Stimulated activated CD8-positive, alpha-beta memory T cell treated with anti-CD3 and anti-CD28 coated beads, Interleukin-15, amount 100 ng/mL, for 24 hours (primary cell): ENCODE results near the gene RGL1.

Source experiments
- DNase-seq: peaks from one replicate; pipeline ENCODE4 v3.0.0-alpha.2; 2020; ENCODE audit warnings: low read depth

RGL1 gene

DNA sequence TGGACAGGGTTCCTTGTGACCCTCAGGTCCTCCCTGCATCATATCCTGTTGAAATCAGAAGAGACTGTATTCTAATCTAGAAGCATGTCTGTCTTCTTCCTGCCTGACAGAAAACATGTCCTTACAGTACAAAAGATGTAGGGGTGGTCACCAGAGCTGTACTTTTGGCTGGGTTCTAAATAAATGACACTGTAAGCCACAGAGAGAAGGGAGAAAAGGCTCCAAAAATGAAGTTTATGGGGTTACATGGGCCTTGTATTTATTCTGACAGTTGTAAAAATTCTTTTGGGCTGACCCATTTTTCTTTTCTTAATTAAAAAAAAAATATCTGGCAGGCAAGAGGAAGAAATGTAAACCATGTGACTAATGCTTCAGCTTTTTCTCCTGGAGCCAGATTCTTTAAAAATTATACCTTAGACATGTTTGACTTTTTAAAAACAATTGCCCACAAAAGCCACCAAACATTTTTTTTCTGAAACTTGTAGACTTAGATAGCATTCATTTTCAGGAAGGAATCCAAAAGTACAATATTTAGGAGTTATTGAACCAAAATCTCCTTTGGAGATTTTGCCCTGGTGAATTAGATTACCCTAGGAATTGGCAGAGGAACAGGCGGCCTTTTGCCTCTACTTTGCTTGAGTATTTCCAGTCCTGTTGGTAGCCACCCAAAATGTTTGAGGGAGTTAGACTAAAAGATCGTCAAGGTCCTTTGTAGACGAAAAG lies 17.1 kb downstream of the RGL1 start:
- DNase-seq: no peak

DNA sequence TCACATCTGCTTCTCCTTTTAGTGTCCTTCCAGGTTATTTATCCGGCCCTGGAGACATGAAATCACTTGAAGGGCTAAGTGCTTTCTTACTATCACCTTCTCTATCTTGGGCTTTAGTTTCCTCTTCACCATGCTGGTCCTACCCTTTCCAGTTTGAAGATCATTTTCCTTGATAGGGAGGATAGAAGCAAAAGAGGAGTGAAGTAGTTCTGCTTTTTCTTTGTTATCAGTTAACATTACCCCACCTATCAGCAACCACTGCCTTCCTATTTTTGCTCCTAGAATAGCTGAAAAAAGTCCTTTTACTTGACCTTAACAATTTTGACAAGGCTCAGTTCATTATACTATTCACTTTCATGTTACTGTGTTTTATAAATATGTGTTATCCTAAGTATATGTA lies 19.4 kb downstream of the RGL1 start:
- DNase-seq: no peak

DNA sequence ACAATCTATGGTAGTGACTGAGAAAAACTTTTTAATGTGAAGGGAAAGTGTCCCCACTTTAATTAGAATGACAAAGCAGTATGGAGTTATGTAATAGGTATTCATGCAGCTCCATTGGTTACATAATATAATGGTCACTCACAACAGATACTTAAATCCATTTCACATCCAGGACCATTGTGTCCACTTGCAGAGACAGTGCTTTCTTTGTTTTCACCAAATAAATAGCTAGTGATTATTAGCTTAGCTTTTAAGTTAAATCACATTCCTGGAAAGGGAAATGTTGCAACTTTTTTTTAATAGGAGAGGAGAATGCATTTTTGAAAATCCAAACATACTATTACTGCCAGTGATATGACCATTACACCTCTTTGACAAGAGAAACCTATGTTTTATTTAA lies 22.9 kb downstream of the RGL1 start:
- no peak for DNase-seq

DNA sequence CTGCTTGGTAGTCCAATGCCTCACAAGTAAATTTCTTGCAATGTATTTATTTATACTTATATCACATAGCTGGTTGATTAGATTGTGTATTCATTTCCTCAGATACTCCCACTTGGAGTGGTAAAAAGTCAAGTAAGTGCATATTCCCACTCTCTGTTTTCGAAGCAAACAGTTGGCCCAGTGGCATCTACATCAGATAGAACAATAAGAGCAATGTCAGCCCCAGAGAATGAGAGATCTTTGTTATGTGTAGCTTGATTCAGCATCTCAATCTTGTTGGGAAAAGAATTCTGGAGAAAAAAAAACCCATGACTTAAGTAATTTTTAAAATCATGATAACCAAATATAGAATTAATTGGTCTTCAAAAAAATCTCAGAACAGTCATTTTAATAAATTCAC lies 25.5 kb downstream of the RGL1 start:
- DNase-seq: no peak

DNA sequence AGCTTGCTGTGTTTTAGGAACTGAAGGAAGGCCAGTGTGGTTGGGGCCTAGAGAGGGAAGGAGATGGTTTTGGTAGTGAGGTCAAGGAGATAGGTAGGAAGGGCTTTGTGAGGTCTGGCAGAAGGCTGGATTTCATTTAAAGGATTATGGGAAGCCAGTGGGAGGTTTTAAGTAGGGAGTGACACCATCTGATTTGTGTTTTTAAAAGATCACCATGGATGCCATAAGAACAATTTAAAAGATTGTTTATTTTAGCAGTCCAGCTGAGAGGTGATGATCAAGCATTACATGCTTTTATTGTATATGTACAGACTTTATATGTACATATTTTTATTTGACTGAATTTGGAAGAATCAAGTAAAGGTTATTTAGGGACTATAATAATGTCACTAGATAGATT lies 26.4 kb downstream of the RGL1 start:
- DNase-seq: no peak

DNA sequence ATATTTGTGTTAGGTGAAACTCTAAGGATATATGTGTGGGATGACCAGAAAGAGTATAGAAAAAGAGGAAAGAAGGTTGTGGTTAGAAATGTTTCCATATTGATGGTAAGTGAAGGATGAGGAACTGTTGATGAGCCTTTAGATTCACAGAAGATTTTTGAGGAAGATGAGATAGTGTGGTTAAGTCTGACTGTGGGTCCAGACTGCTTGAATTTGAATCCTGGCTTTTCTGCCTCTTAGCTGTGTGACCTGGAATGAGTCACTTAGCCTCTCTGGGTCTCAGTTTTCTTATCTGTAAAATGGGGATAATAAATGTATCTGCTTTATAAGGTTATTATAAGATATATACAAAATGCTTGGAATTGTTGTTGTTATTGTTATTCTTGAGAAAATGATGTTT lies 27.5 kb downstream of the RGL1 start:
- DNase-seq: no peak

DNA sequence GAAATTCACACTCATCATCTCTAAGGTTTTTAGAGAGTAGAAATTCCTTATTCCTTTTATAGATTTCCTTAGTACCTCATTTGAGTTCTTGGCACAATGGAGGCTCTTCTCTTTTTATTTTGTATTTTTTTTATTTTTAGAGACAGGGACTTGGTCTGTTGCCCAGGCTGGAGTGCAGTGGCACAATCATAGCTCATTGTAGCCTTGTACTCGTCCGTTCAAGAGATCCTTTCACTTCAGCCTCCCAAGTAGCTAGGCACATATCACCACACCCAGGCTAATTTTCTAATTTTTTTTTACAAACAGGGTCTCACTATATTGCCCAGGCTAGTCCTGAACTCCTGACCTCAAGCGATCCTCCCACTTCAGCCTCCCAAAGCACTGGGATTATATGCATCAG lies 29.6 kb downstream of the RGL1 start:
- no peak for DNase-seq

DNA sequence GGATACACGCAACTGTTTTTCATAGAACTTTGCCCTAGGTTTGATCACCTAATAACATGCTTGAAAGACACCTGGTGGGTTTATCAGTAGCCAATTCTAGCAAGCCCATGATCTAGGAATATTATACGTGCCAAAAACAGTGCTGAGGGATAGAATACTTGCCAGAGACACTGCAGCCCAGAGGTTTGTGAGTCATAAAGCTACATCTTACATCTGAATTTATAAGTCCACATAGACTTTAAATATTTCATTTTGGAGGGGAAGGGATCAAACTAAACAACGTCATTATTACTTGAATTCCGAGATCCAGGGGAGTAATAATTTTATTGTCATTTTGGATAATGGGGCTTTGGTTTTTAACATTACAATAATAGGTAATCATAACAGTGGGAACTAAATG lies 31.7 kb downstream of the RGL1 start:
- DNase-seq: no peak

DNA sequence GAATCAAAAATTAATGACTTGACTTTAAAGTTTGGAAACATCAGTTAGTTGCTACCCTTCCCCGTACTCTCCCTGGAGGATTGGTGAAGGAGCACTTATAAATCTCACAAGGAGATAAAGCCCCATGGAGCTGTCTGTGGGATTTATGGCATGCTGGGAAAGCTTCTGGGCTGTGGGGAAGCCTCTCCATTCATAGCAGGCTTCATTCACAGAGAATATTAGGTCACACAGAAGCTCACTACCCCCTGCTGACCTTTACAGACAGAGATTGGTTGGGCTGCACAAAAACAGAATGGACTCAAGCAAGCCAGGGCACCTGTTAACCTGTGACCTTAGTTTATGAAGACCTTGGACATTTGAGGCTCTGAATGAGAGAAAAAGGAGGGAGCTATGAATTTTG lies 32.1 kb downstream of the RGL1 start:
- DNase-seq: no peak

DNA sequence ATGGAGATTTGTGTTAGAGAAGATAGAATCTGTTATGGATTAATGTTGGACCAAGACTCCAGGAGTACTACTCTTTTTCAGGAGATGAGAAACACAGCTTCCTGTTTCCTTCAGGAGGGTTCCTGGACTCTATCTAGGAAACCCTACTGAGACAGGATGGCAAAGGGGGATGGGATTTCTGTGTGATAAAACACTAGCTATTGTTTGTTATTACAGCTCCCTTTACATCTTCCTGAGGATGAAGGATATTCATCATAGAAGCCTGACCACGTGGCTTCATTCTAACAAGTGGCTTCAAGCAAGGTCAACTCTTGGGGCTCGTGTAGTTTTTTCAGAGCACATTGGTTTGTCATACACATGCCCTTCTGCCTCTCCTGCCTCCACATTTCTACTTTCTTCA lies 33.3 kb downstream of the RGL1 start:
- no peak for DNase-seq

DNA sequence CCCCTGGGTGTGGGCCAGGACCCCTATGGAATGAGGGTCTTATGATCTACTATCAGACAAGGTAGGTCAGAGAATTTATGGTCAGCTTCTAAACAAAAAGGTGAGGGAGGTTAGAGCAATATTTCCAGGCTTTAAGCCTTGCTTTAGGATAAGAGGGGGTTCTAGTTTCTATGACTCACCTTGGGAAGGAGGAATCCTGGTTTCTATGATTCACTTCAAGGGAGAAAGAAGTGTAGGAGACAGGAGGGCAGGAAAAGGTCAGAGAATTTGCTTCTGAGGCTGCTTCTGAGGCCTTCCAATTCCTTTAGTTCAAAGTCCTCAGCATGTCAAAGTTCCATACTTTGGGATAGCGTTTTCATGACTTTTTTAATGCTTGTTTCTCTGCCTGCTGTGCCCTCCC lies 35.2 kb downstream of the RGL1 start:
- DNase-seq: no peak

DNA sequence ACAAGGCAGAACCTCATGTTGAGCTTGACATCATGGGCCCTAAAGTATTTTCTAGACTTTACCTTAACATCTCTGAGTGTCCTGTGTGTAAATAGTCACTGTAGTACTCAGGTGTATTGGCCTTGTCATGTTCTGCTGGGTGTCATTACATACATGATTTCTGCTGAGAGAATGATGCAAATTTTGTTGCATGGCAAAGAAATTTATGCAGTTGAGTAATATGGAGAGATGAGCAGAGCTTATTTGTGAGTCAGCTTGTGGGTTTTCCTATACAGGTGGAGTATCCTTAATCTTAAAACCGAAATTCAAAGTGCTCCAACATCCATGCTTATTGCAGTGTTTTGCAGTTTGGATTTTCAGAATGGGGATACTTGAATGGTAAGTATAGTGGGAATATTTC lies 36.6 kb downstream of the RGL1 start:
- DNase-seq: no peak

DNA sequence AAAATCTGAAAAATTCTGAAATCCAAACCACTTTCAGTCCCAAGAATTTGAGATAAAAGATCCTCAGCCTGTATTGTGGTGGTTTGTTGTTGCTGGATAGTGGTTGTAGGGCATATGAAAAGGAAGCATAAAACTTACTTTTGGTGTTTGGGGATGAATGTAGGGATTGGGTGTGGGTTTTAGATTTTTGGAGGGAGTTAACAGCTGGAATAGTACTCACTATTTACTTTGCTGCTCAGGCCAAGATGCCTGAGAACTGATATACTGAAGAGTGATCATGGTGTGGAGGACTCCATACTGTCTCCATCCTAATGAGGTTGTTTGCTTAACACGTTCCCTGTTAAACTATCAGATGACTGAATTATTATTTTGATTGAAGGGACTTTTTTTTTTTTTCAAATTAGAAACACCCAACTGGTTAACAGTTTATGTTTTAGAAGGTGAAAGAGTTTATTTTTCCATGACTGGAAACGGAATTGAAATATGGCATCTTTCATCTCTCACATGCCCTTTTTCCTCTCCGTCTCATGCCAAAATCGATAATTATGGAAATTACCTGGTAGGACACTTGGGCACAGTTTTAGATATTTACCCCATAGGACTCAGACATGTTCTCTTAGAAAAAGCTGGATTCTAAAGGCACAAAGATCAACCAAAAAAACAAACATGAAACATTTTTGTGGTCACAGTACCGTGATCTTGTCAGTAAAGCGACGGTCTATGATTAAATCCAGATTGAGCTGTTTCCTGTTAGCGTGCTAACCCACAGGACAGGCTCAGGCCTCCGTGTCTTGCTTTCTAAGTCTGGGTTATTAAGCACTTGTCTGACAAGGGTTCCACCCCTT lies 37.3 kb downstream of the RGL1 start:
- no peak for DNase-seq

DNA sequence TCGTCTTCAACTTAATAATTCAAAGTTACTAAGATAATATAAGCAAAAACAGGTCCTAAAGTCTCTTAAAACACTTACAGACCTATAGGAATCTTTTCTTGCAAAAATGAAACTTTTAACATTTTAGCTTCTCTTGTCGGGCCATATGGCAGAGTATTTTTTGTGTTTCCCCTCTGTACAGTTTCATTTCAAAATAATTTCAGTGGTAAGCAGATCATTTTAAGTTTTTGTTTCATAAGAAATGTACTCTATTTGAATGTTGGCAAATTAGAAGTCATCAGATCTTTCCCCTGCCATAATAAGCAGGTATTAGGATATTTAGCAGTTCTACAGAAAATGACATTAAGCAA lies 37.9 kb downstream of the RGL1 start:
- no peak for DNase-seq

DNA sequence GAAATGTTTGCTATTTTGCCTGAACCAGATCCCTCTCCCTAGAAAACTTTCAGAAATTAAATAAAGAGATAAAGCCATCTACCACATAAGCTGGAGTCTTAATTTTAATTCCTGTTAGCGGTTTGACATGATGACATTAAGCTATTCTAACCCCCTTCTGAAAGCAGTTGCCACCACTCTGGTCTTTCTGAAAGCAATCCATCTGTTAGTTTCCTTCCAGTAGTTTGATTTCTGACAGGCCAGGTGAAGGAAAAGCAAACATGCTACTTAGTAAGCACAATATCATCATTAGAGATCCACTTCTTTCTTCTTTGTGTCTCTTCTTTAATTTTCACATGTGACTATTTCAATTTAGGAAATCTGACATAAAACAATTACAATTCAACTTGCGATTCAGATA lies 39.9 kb downstream of the RGL1 start:
- DNase-seq: no peak

DNA sequence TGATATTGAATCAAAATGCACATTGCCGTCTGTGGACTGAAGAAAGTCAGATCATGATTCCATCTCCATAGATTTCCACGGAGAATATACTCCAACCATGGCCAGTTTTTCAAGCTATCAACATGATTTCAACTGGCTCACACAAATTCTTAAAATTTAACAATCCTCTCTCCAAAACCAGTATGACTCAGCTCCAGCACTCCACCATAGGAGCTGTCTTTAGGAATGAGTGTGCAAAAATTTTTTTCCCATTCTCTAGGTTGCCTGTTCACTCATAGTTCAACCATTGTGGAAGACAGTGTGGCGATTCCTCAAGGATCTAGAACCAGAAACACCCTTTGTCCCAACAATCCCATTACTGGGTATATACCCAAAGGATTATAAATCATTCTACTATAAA lies 40.8 kb downstream of the RGL1 start:
- no peak for DNase-seq

DNA sequence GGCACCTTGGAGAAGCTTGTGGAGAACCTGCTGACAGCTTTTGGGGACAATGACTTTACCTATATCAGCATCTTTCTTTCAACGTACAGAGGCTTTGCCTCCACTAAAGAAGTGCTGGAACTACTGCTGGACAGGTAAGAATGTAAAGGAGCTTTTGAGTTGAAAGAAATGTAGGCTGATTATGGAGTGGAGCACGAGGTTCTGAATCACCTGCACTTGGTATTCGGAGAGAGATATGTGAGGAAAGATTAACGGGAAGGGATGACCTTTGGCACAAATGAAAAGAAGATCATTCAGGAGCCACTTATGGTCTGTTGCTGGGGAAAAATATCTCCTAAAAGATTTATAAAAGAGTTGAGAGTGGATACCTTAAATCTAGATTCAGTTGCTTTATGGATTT lies 42.7 kb downstream of the RGL1 start:
- DNase-seq: no peak

DNA sequence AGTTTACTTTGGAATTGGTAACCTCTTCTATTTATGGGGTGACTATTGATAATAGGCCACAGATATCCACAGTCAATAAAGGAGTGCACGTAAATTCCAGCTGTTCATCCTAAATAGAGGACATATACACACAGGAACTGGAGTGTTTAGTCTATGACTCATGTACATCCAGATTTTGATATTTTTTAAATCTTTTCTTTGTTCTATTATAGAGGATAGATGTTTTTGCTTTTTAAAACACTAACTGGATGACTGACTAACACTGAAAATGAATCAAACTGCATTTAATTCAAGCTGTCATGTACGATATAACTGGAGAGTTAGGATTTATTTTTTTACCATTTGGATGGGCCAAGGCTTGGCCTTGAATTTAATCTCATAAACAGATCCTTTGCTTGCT lies 45.9 kb downstream of the RGL1 start:
- DNase-seq: no peak

DNA sequence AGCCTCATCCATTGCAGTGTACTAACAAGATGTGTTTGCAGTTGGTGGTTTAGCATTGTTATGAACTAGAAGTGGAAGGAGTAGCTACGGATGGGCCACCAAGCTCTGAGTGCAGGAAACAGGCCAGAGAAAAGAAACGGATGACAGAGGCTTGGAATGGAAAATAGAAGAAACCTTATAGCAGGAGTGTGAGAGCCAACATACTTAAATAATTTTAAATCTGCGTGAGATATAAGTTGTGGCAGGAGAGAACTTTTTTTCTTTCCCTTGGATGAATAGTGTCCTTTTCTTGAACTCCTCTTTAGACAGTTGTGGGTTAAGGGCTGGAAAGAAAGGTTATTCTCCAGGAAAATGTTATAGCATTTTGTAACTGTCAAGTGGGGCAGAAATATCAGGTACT lies 54.2 kb downstream of the RGL1 start:
- no peak for DNase-seq

DNA sequence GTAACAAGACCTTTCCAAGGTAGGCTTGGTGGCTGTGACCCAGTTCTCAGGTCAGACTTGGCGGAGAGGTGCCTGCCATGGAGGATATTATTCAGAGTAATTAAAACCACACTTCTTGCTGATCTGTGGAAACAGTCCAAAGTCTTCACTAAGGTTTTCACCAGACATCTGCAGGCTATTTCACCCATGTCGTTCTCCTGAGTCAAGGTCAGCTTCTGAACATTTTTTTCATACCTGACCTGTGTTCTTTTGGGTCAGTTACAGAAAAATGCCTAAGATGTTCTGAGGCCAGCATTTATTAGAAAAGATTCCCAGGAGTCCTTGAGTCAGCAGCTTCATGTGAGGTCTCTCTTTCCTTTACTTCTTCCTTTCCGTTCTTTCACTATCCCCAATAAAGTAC lies 54.9 kb downstream of the RGL1 start:
- no peak for DNase-seq

DNA sequence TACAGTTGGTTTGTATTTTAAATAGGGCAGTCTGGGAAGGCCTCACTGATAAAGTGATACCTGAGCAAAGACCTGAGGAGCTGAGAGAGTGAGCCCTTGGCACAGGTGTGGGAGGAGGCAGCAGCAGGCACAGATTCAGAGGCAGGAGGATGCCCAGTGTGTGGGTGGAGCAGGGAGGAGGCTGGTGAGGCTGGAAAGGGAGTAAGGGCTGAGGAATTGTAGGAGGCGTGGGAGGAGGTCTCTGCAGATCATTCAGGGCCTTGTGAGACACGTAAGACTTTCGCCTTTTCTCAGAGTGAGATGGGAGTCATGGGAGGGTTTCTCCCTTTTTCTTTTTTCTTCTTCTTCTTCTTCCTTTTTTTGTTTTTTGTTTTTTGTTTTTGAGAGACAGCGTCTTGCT lies 58.0 kb downstream of the RGL1 start:
- DNase-seq: no peak

DNA sequence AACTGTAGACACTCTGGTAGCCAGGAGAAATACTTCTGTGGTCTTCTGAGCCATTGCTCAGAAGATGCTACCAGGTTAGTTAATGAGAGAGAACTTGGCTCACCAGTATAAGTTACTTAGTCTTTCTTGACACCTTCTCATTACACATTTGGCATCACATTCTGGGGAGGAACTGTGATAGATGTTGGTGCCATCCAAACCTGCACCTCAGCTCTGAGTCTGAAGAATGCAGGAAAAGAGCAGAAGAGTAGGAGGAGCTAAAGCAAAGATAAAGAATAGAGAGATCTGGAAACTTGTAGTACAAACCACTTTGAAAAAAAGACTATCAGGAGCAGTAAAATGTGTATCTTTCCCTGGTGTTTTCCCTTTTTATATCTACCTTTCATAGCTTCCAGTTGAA lies 58.9 kb downstream of the RGL1 start:
- DNase-seq: no peak

DNA sequence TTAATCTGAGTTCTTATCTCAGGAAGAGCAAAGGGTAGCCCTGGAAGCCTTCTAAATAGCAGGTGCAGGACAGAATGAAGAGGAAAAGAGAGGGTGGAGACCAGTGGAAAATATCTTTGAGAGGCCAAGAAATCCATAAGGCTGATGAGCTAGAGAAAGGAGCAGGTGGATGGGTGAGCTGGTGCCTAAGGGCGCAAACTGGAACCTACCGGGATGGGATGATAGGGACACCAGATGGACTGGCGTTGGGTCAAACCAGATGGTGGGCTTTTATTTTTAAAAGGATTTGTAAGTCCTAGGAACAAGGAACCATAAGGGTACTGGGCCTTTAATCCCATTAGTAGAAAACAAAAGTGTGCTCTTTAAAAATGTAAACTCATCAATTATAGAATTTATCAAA lies 59.7 kb downstream of the RGL1 start:
- no peak for DNase-seq

DNA sequence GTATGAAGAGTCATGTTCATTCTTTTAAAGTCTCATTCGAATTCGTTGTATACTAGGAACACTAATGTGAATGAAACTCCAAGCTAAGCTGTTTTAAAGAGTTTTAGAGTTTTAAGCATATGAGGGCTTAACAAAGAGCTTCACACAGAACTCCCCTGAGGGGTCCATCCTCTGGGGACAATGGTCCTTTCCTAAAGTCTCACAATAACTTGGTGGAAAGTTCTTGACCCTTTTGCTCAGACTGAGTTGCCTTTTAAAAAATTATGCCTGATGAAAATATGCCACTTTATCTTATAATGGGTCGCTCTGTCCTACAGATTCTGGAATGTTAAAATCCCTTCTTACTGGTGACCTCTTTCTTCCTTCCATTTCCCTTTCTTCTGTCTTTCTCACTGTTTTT lies 64.3 kb downstream of the RGL1 start:
- DNase-seq: no peak
